SU-DHL-6 (cell line): Measurements from ENCODE around the gene NOL7.

Experiments used
- H2AFZ ChIP-seq: fragments of 200-600 bp; sonication (generic); 2 replicates; pipeline ENCODE4 v1.6.1; 2014; ENCODE audit warnings: low read depth, mild to moderate bottlenecking, moderate library complexity, mixed read lengths, antibody characterized with exemption, low read length; ENCODE audit not compliant: severe bottlenecking
- H3F3A ChIP-seq: fragments of 200-600 bp; shearing (Covaris generic); 2 replicates; pipeline ENCODE4 v1.6.0; 2016; ENCODE audit warnings: antibody characterized with exemption, mild to moderate bottlenecking; ENCODE audit not compliant: insufficient read depth
- H3K27ac ChIP-seq: fragments of 200-600 bp; sonication (generic); 2 replicates; pipeline ENCODE4 v1.5.1; 2016; ENCODE audit warnings: low read depth, mild to moderate bottlenecking, low read length, moderate library complexity, mixed read lengths
- H3K27me3 ChIP-seq: fragments of 200-600 bp; sonication (generic), shearing (Covaris generic); 2 replicates; pipeline ENCODE4 v1.6.0; 2014; ENCODE audit warnings: mild to moderate bottlenecking, low read length
- H3K36me3 ChIP-seq: fragments of 200-600 bp; sonication (generic); 2 replicates; pipeline ENCODE4 v1.6.1; 2014; ENCODE audit warnings: mild to moderate bottlenecking, low read length, mixed read lengths
- H3K4me2 ChIP-seq: fragments of 300-600, 200-600 bp; shearing (Covaris generic), sonication (generic); 2 replicates; pipeline ENCODE4 v1.6.0; 2014; ENCODE audit warnings: low read length, low read depth, mild to moderate bottlenecking; ENCODE audit not compliant: poor library complexity, severe bottlenecking
- H3K4me3 ChIP-seq: fragments of 200-600 bp; sonication (generic); 2 replicates; pipeline ENCODE4 v1.5.1; 2014; ENCODE audit warnings: antibody characterized with exemption, low read length, mild to moderate bottlenecking, mixed read lengths; ENCODE audit not compliant: insufficient read depth, poor library complexity, severe bottlenecking
- H3K79me2 ChIP-seq: fragments of 200-600 bp; sonication (generic); 2 replicates; pipeline ENCODE4 v1.6.1; 2014; ENCODE audit warnings: mild to moderate bottlenecking, low read length, moderate library complexity; ENCODE audit not compliant: insufficient read depth
- H3K9ac ChIP-seq: fragments of 200-600 bp; sonication (generic); 2 replicates; pipeline ENCODE4 v1.7.0; 2014; ENCODE audit warnings: mild to moderate bottlenecking, low read length
- H3K9me2 ChIP-seq: fragments of 200-600 bp; sonication (generic); replicated peaks from 2 replicates; pipeline ENCODE4 v1.6.1; 2014; ENCODE audit warnings: low read length; ENCODE audit not compliant: insufficient read depth
- H3K9me3 ChIP-seq: fragments of 200-600 bp; sonication (generic); 2 replicates; pipeline ENCODE4 v1.6.1; 2014; ENCODE audit warnings: low read length, mixed read lengths; ENCODE audit not compliant: insufficient read depth
- H4K20me1 ChIP-seq: fragments of 200-600 bp; sonication (generic); 2 replicates; pipeline ENCODE4 v1.6.1; 2014; ENCODE audit warnings: low read depth, mild to moderate bottlenecking, antibody characterized with exemption, low read length, moderate library complexity, mixed read lengths
- CTCF ChIP-seq: fragments of 200-600 bp; sonication (generic); IDR thresholded peaks from one replicate; pipeline ENCODE4 v1.5.1; 2017; ENCODE audit warnings: antibody characterized with exemption, mild to moderate bottlenecking, low read length, moderate library complexity; ENCODE audit not compliant: insufficient read depth, poor library complexity, severe bottlenecking
- EZH2phosphoT487 ChIP-seq: fragments of 200-600 bp; sonication (generic), shearing (Covaris generic); conservative IDR thresholded peaks from 2 replicates; pipeline ENCODE4 v1.6.1; 2018; ENCODE audit warnings: mild to moderate bottlenecking, antibody characterized with exemption, low read length, moderate library complexity, mixed read lengths

Gene NOL7

GRCh38 chr6:13575377-13575775, 39.8 kb upstream of the NOL7 start:
- Histone ChIP-seq H3K27ac (peak overlapping the region; percentile 84), H4K20me1 (no peaks in the 10 kb centered on the region; the same call in 1 of the 2 replicates), H3K4me3 (peak overlapping the region; percentile 64), H3K36me3 (no peaks in the 10 kb centered on the region), H3K9me3 (no peaks in the 10 kb centered on the region), H3K9me2 (no peaks in the 10 kb centered on the region), H3F3A (peaks cover 27% of the 10 kb centered on the region), H3K9ac (peak overlapping the region; percentile 77), H2AFZ (peak overlapping the region; percentile 76), H3K4me2 (peak overlapping the region; percentile 70), H3K79me2 (peaks cover 8% of the 10 kb centered on the region), H3K27me3 (no peaks in the 10 kb centered on the region)
- TF ChIP-seq CTCF (no peak), EZH2phosphoT487 (no peak)

GRCh38 chr6:13576017-13576416, 39.1 kb upstream of the NOL7 start:
- Histone ChIP-seq H3K79me2 (peaks cover 8% of the 10 kb centered on the region), H2AFZ (no peak overlapping the region), H3K36me3 (no peaks in the 10 kb centered on the region), H3K27me3 (no peaks in the 10 kb centered on the region), H3K9me3 (no peaks in the 10 kb centered on the region), H3K9me2 (no peaks in the 10 kb centered on the region), H3K27ac (no peak overlapping the region), H3K4me3 (peak overlapping the region; percentile 64), H3K9ac (0 out of 2 replicates have a peak overlapping the region, but pooled peaks have one; percentile 9), H3K4me2 (peak overlapping the region; percentile 70), H3F3A (peaks cover 27% of the 10 kb centered on the region), H4K20me1 (no peaks in the 10 kb centered on the region; the same call in 1 of the 2 replicates)
- TF ChIP-seq CTCF (no peak), EZH2phosphoT487 (no peak)

GRCh38 chr6:13577926-13578325, 37.2 kb upstream of the NOL7 start:
- no peaks in the 10 kb centered on the region for H3K9me3 ChIP-seq

More at GRCh38 chr6:13577926-13578325, 37.2 kb upstream of the NOL7 start:
- H3K9ac ChIP-seq: no peak overlapping the region
- no peak overlapping the region for H2AFZ ChIP-seq
- no peak overlapping the region for H3K4me2 ChIP-seq
- TF ChIP-seq CTCF: no peak
- no peak for TF ChIP-seq EZH2phosphoT487
- H4K20me1 ChIP-seq: no peaks in the 10 kb centered on the region; the same call in 1 of the 2 replicates
- H3K36me3 ChIP-seq: no peaks in the 10 kb centered on the region
- H3F3A ChIP-seq: peaks cover 27% of the 10 kb centered on the region
- H3K9me2 ChIP-seq: no peaks in the 10 kb centered on the region
- no peaks in the 10 kb centered on the region for H3K27me3 ChIP-seq
- peaks cover 8% of the 10 kb centered on the region for H3K79me2 ChIP-seq
- H3K4me3 ChIP-seq: no peak overlapping the region
- no peak overlapping the region for H3K27ac ChIP-seq
